ENCODE results near the gene INMT.

INMT gene

GRCh38 chr7:30738026-30738915 is 13.7 kb upstream of the INMT start:
- TF ChIP-seq, protein P1, sequence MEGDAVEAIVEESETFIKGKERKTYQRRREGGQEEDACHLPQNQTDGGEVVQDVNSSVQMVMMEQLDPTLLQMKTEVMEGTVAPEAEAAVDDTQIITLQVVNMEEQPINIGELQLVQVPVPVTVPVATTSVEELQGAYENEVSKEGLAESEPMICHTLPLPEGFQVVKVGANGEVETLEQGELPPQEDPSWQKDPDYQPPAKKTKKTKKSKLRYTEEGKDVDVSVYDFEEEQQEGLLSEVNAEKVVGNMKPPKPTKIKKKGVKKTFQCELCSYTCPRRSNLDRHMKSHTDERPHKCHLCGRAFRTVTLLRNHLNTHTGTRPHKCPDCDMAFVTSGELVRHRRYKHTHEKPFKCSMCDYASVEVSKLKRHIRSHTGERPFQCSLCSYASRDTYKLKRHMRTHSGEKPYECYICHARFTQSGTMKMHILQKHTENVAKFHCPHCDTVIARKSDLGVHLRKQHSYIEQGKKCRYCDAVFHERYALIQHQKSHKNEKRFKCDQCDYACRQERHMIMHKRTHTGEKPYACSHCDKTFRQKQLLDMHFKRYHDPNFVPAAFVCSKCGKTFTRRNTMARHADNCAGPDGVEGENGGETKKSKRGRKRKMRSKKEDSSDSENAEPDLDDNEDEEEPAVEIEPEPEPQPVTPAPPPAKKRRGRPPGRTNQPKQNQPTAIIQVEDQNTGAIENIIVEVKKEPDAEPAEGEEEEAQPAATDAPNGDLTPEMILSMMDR (IDR thresholded peaks at IDR 0.05; ENCODE audit: low read depth, low read length, missing control alignments): no peak
- DNase-seq (ENCODE audit: extremely low read depth, low read depth): no peak

GRCh38 chr7:30739691-30740090 is 12.2 kb upstream of the INMT start:
- H3K4me3 ChIP-seq (replicated peaks; ENCODE audit: low read depth, low read length): no peak overlapping the region
- TF ChIP-seq, protein P1 (IDR thresholded peaks at IDR 0.05; ENCODE audit: low read depth, low read length, missing control alignments): no peak
- no peak for DNase-seq (ENCODE audit: extremely low read depth, low read depth)

More at GRCh38 chr7:30738026-30738915, 13.7 kb upstream of the INMT start:
- H3K4me3 ChIP-seq (replicated peaks; ENCODE audit: low read depth, low read length): no peak overlapping the region

- TF ChIP-seq, protein P1 (IDR thresholded peaks at IDR 0.05; ENCODE audit: low read depth, low read length, missing control alignments): peak; percentile 99
- H3K4me3 ChIP-seq (replicated peaks; ENCODE audit: low read depth, low read length): no peak overlapping the region
- no peak for DNase-seq (ENCODE audit: extremely low read depth, low read depth)
These were observed 11.3 kb upstream of the INMT start for GRCh38 chr7:30740417-30741181.

DNA sequence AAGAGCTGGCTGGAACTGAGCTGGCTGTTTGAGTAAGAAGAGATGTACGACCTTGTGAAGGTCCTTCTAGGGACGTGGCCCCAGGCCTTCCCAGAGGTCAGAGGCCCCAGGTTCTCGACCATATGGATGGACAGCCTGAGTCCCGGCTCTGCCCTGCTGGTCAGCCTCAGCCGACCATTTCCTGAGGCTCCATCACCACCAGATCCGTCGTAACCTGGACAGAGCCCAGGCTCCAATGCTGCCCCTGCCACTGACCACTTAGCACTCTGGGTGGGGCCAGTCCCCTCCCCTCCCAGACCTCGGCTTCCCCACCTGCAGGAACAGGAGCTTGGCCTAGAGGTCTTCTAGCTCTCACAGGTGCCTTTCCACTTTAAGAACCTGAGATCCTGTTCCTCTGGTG is 10.6 kb upstream of the INMT start:
- DNase-seq (ENCODE audit: extremely low read depth, low read depth): no peak
- H3K4me3 ChIP-seq (replicated peaks; ENCODE audit: low read depth, low read length): no peak overlapping the region
- TF ChIP-seq, protein P1 (IDR thresholded peaks at IDR 0.05; ENCODE audit: low read depth, low read length, missing control alignments): no peak

- no peak for DNase-seq (ENCODE audit: extremely low read depth, low read depth)
- TF ChIP-seq, protein P1 (IDR thresholded peaks at IDR 0.05; ENCODE audit: low read depth, low read length, missing control alignments): peak; percentile 54
These were observed 8.4 kb upstream of the INMT start for GRCh38 chr7:30743371-30744074.

DNA sequence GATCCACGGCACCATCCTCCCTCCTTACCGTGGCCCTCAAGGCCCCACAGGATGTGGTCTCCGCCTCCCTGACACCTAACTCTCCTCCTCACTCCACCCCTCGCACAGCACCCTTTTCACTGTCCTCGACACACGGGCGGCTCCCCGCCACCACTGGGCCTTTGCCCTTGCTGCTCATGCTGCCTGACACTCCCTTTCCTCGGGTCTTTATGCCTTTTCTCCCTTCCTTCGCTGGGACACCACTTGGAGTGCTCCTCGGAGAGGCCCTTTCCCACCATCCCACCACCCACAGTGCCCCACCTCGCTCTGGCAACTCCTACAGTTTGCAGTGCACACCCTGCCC is 7.9 kb upstream of the INMT start:
- TF ChIP-seq, protein P1 (IDR thresholded peaks at IDR 0.05; ENCODE audit: low read depth, low read length, missing control alignments): no peak
- no peak overlapping the region for H3K4me3 ChIP-seq (replicated peaks; ENCODE audit: low read depth, low read length)
- no peak for DNase-seq (ENCODE audit: extremely low read depth, low read depth)

More at GRCh38 chr7:30743371-30744074, 8.4 kb upstream of the INMT start:
- H3K4me3 ChIP-seq (replicated peaks; ENCODE audit: low read depth, low read length): no peak overlapping the region
